GM18909 (cell line): ENCODE results near the gene DDI2.

Experiments used
- ATAC-seq: cut with Tn5 transposase; IDR thresholded peaks from one replicate; pipeline ENCODE4 v1.9.1; 2021; ENCODE audit warnings: mild to moderate bottlenecking; ENCODE audit not compliant: unreplicated experiment, poor library complexity

The DDI2 gene

DNA sequence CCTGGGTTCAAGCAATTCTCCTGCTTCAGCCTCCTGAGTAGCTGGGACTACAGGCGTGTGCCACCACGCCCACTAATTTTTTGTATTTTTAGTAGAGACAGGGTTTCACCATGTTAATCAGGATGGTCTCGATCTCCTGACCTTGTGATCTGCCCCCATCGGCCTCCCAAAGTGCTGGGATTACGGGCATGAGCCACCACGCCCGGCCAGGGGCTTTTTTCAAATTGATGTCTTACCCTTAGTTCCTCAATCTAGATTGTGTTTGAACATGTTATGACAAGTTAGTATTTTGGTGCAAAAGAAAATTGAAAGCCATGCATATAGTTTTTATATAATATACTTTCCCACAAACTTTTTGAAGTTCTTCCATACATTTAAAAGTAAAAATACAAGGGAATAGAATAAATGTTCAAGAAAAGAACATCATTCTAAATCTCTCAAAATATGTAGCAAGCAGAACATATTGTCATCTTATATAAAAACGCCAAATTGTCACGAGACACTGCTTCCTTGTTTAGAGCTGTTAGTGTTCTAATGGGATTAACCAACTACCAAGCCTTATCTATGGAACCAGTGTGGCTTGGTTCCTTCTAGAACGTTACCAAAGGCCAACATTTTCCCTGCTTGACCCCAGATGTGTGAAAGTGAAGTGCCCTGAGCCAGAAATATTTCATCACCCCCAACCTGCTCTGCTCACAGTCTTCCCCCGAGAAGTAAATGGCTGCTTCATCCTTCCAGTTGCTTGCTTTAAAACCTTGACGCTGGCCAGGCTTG lies 57.3 kb downstream of the DDI2 start:
- no peak for ATAC-seq

DNA sequence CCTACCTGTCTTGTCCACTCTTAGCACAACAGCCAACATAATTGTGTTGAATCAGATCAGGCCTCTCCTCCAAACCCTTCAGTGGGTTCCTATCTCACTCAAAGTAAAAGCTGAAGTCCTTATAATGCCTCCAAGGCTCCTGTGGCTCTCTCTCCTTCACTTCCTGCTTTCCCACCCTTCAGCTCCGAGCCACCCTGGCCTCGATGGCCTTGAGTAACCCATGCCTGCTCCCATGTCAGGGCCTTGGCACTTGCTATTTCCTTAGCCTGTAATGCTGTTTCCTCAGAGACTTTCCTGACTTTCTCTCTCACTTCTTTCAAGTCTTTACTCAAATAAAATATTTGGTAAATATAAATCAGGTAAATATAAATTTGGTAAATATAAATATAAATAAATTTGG lies 58.8 kb downstream of the DDI2 start:
- no peak for ATAC-seq

DNA sequence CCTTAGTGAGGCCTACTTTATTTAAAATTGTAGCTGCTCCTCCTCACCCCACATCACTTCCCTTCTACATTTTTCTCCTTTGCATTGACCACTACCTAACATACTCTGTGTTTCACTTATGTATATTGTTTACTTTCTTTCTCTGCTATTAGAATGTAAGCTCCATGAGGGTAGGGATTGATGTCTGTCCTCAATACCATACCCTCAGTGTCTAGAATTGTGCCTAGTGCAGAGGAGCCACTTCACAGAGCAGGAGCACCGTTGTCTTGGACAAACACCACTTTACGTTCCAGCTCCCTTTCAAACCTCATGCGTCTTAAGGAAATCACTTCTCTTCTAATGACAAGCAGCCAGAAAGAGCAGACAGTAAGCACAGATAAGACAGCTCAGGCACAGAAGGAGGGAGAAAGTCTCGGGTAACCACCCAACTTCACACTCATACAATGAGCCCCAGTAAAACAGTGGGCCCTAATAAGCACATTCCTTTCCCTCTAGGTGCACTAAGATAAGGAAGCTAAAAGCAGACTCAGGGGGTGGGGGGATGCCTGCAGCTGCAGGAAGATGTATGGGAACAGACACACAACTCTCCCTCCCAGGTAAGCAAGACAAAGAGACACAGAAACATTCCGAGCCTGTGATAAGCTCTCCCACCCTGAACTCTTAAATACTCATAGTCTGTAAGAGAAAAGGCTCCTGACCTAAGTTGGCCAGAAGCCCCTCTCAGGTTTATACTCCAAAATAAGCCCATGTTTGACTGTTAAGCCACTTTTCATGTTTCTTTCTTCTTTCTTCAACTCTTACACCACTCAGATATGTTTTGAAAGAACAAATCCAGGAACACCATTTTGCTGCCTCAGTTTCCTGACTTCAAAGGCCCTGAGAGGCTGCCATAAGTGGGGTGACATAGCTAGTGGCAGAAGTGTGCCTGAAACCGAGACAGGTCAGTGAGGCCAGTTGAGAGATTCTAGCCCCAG lies 59.7 kb downstream of the DDI2 start:
- no peak for ATAC-seq

DNA sequence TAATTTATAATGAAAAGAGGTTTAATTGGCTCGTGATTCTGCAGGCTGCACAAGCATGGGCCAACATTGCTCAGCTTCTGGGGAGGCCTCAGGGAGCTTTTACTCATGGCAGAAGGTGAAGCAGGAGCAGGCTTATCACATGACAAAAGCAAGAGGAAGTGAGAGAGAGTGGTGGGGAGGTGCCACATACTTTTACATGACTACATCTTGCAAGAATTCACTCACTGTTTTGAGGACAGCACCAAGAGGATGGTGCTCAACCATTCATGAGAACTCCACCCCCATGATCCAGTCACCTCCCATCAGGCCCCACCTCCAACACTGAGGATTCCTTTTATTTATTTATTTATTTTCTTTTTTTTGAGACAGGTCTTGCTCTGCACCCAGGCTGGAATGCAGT lies 61.3 kb downstream of the DDI2 start:
- no peak for ATAC-seq

DNA sequence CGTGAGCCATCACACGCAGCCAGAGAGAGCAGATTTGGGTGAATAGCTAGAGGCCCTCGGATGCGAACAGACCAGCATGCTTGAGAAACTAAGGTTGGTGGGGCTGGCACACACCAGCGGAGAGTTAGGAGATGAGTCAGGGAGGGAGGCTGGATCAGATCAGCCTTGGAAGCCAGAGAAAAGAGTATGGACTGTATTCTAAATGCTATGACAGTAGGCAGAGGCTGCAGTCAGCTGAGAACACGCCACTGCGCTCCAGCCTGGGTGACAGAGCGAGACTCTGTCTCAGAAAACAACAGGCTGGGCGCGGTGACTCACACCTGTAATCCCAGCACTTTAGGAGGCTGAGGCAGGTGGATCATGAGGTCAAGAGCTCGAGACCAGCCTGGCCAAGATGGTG lies 62.9 kb downstream of the DDI2 start:
- no peak for ATAC-seq

DNA sequence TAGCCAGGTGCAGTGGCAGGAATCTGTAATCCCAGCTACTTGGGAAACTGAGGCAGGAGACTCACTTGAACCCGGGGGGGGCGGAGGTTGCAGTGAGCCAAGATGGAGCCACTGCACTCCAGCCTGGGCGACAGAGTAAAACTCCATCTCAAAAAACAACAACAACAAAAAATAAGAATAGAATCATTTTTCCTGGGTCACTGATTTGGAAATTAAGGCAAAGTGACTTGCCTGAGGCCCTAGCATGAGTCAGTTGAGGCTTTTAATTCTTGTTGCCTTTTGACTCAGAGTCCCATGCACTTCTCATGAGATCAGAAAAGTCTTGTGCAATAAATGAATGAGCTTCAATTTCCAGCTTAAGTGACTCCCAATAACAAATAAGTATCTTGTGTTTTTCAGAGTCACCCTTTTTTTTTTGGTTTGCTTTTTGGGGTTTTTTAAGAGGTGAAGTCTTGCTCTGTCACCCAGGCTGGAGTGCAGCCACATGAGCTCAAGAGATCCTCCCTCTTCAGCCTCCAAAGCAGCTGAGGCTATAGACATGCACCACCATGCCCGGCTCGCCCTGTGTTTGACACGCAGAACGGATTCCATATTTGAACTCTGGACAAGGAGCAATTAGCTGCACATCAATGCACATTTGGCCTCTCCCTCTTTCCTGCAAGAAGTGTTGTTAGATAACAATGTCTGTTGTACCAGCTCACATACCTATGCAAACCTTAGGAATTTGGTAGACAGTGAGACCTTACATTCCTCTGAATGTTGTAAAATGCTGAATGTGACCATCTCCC lies 63.5 kb downstream of the DDI2 start:
- ATAC-seq = no peak

DNA sequence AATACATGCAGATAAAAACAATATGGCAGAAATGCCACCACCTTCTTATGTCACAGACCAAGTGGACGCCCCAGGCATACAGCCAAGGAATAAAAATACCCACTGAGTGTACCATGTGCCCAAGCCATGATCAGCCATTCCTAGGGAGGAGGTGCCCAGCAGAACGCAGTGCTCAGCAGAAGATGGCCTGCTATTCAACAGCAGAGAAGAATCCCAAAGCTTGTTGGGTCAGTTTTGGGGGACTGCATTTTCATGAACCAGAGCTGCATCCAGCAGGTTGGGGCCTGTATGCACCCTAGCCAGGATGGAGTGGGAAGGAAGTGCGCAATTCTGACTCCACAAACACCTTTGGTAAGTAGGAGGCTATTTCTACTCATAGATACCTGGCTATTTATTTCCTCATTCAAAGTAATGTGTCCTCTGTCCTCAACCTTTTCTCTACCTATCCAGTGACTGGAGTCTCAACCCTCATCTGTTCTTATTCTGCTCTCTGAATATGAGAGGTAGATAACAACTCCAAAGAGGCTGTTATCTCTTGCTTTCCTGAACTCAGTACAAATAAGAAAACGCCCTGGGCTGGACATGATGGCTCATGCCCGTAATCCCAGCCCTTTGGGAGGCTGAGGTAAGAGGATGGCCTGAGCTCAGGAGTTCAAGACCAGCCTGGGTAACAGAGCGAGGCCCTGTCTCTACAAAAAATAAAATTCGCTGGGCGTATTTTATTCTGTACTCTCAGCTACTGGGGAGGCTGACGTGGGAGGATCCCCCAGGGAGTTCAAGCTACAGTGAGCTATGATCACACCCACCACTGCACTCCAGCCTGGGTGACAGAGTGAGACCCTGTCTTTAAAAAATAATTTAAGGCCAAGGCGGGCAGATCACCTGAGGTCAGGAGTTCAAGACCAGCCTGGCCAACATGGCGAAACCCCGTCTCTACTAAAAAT lies 64.4 kb downstream of the DDI2 start:
- ATAC-seq = no peak

DNA sequence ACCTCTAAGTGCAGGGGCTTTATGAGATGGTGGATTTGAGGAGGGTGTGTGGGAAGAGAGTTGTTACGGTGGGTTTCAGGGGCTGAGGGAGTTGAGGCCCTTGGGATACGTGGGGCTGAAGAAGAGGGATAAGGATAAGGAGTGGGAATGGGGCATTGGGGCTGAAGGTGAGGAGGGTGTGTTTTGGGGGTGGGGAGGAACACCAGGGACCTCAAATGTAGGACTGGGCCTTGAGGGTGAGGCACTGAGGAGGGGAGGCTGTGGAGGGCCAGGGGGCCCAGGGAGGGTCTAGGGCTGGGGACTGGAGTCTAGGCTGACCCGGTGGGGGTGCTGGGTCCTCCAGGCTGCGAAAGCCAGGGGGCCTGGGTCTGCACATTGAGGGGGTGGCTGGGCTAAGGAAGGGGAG lies 65.7 kb downstream of the DDI2 start:
- ATAC-seq = no peak

DNA sequence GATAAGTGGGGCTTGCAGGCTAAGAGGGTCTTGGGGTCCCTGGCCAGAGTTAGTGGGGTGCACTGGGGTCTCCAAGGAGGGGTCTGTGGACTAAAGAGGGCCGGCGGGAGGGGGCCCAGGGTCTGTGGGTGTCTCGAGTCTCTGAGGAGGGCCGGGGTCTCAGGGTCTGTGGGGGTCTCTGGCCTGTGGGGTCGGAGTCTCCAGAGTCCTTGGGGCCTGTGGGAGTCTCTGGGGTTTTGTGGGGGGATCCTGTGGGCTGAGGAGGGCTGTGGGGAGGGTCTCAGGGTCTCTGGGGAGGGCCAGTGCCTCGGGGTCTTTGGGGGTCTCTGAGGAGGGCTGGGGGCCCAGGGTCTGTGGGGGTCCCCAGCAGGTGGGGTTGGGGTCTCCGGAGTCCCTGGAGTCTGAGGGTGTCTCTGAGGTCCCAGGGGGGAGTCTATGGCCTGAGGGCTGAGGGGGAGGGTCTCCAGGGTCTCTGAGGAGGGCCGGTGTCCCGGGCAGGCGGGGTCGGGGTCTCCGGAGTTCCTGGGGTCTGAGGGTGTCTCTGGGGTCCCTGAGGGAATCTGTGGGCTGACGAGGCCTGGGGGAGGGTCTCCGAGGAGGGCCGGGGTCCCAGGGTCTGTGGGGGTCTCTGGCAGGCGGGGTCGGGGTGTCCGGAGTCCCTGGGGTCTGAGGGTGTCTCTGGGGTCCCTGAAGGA lies 66.2 kb downstream of the DDI2 start:
- ATAC-seq = no peak

DNA sequence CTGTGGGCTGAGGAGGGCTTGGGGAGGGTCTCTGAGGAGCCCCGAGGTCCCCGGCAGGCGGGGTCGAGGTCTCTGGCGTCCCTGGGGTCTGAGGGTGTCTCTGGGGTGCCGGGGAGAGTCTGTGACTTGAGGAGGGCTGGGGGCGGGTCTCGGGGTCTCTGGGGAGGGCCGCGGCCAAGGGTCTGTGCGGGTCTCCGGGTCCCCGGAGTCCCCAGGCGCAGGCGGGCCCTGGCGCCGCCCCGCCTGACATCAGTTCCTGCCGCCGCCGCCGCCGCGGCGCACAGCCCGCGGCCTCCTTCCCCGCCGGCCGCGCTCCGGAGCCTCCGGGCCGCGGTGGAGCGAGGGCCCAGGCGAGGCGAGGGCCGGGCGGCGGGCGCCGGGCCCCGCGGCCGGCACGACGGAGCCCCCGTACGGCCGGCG lies 66.8 kb downstream of the DDI2 start, which contains the start of gene PLEKHM2:
PLEKHM2 (plus strand) TSS at position 279 of the 420 bp plus-strand sequence. CDS start 239 bp downstream, outside the sequence.
- peak; percentile 64 for ATAC-seq

DNA sequence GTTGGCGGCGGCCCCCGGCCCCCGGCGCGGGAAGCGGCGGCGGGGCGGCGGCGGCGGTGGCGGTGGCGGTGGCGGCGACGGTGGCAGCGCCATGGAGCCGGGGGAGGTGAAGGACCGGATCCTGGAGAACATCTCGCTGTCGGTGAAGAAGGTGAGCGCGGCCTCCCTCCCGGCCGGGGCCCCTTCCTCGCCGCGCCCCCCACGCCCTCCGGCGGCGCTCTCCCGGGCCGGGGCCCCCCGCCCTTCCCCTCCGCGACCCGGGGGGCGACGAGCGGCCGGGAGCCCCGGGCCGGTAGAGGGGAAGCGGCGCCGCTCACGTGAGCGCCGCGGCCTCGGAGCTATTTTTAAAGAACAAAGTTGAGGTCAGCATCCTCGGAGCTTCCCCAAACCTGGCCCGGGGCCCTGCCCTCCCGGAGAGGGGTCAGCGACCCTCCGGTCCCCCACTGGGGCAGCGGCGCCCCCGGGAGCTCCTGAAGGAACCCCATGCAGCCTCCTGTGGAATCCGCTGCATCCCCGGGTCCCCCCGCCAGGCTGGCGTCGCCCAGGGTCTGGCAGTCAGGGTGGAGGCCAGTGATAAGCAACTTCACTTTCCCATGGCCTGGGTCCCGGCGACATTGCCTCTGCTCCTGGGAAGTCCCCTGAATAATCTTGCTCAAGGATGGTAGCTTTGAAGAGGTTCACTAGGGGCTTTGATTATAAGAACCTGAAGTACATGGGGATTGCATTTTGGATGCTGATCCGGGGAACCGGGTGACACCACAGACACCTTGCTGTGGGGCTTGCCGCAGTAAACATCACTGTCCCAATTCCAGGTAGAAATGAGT lies 67.4 kb downstream of the DDI2 start:
- ATAC-seq = peak; percentile 37

DNA sequence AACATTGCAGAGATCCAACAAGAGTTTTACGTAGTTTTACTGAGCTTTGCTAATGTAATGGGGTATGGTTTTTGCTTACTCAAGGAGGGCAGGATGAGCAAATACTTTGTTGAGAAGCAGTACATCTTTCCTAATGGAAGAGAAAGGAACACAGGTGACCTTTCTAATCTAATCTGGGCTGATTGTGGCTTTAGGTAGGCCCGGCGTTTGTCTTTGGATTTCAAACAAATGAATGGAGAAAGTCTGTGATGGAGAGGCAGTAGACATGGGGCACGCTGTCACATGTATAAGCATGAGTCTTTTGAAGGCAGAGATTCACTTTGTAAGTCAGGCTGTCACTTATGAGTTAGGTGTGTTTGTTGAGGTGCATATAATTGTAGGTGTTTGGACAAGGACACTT lies 68.6 kb downstream of the DDI2 start:
- ATAC-seq = no peak

DNA sequence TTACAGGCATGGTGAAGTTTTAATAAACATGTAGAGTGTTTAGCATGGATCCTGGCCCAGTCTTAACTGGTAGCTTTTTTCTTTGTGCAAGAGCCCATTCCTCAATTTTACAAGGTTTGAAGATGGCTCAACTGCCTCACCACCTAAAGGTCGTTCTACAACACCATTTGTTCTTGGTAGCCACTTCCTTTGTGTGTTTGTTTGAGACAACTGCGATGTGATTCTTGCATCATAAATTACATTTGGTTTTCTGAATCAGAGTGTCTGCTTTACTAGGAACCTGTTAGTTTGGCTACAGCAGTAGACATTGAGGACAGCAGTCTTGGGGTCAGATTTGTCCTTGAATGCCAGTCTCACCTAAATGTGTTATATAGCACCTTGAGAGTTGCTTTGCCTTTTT lies 70.2 kb downstream of the DDI2 start:
- no peak for ATAC-seq

DNA sequence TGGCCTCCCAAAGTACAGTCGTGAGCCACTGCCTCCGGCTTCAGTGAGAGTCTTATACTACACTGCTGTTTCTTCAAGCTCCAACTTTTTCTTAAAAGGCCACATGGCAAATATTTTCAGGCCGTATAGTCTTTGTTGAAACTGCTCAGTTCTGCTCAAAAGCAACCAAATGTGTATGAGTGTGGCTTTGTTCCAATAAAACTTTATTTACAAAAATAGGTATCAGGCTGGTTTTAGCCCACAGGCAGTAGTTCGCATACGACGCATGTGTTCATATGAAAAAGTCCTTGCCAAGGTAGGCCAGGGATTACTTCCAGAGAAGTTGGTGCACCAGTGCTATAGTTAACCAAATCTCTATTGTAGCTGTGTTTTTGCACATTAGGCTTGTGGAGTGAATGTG lies 73.1 kb downstream of the DDI2 start:
- ATAC-seq = no peak

DNA sequence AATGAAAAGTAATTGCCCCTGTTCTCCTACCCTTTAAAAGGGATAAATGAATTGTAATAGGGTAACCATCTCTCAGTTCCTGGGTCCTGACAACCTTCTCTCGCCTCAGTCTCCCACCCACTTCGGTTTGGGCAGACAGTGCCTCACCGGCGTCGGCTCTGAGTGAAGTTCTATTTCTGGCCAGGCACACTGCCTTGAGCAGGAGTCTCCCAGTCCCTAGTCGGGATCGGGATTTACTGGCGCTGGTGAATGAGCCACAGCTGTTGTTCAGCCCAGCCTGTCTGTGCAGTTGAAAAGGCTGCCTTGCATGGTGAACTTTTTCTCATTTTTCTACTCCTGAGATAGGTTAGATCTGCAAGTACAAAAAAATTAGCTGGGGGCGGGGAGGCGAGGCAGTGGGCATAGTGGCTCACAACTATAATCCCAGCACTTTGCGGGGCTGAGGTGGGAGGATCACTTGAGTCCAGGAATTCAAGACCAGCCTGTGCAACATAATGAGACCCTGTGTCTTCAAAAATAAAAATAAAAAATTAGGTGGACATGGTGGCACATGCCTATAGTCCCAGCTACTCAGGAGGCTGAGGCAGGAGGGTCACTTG lies 74.3 kb downstream of the DDI2 start:
- no peak for ATAC-seq

DNA sequence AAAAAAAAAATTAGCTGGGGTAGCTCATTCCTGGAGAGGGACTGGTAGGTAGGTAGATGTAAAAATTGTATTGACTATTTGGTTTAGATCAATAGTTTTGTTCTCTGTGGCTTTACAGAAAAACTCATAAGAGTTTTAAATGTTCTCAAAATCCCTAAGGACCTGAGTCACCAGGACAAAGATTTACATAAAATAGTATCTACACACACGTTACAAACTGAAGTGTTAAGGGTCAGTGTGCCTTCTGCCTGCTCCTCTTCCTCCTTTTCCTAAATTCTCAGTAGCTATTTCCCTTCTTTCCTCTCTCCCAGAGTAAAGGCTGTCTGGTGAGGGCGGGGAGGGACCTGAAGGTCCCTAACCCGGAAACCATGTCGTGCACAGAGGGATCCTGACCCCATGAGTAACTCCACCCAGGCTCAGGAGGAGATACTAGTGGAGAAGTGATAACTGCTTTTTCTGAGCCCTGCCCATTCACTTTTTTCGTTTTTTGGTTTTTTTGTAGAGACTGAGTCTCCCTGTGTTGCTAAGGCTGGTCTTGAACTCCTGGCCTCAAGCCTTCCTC lies 74.9 kb downstream of the DDI2 start:
- no peak for ATAC-seq

DNA sequence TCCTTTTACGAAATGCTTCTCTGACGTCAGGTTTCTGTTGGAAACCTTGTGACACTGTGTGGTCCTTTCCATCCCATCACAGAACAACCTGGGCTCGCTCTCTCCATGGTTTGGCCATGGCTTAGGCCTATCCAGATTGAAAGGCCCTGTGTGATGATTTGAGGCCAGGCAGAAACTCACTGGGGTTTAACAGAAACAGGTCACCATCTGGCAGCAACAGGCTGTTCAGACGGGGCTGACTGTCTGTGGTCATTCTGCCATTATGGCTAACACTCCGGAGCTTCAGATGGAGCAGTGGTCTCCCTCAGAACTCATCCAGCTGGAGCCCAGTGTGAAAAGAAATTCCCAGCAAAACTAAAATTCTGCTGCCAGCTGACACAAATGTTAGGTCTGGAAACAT lies 76.1 kb downstream of the DDI2 start:
- no peak for ATAC-seq
